ENCODE measurements around the gene PRDM5. TPM values are rescaled to one million over a fixed set of nuclear protein-coding genes. Genes with fewer than 3 reads are reported as not detected.

Gene PRDM5
- total RNA-seq, 1 donor from 2014 or later = 9.0 TPM

DNA sequence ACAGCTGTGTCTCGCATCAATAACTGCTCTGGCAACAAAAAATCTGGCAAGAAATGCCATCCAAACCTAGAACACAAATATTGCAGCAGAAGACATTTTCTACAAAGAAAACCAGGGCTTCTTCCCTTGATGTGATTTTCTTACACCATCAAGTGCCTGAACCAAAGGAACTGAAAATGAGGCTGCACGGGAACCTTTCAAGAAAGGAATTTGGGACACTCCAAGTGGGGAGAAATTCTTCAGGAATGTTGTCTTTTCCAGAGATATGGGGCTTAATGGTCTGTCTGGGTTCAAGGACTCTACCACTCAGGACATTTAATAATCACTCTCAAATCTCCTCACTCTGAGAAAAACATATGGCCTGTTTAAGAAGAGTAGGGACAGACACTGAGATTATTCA lies 57.6 kb downstream of the PRDM5 start:
- FAIRE-seq = no peak
- Histone ChIP-seq H3K36me3 (ENCODE audit: control insufficient read depth, insufficient read depth, low read length) (no peaks in the 10 kb centered on the region), H3K4me3 (ENCODE audit: low read depth, low read length) (no peak overlapping the region), H3K27me3 (ENCODE audit: control insufficient read depth, insufficient read depth, low read length) (no peaks in the 10 kb centered on the region)
- no peak for TF ChIP-seq CTCF (IDR thresholded peaks at IDR 0.05; ENCODE audit: insufficient read depth, low read length, severe bottlenecking)
- DNase-seq (ENCODE audit: low read depth) = no peak

- H3K27me3 ChIP-seq (ENCODE audit: control insufficient read depth, insufficient read depth, low read length) = no peaks in the 10 kb centered on the region
- H3K4me3 ChIP-seq (ENCODE audit: low read depth, low read length) = no peak overlapping the region
- no peak for TF ChIP-seq CTCF (IDR thresholded peaks at IDR 0.05; ENCODE audit: insufficient read depth, low read length, severe bottlenecking)
- FAIRE-seq (no peak), DNase-seq (ENCODE audit: low read depth) (no peak)
- no peaks in the 10 kb centered on the region for H3K36me3 ChIP-seq (ENCODE audit: control insufficient read depth, insufficient read depth, low read length)
These were observed 60.1 kb downstream of the PRDM5 start for GRCh38 chr4:120862432-120862831.

- FAIRE-seq (no peak), DNase-seq (ENCODE audit: low read depth) (no peak)
- H3K4me3 ChIP-seq (ENCODE audit: low read depth, low read length) = no peak overlapping the region
- H3K27me3 ChIP-seq (ENCODE audit: control insufficient read depth, insufficient read depth, low read length) = no peaks in the 10 kb centered on the region
- no peaks in the 10 kb centered on the region for H3K36me3 ChIP-seq (ENCODE audit: control insufficient read depth, insufficient read depth, low read length)
- no peak for TF ChIP-seq CTCF (IDR thresholded peaks at IDR 0.05; ENCODE audit: insufficient read depth, low read length, severe bottlenecking)
These were observed 60.7 kb downstream of the PRDM5 start for GRCh38 chr4:120861852-120862251.

GRCh38 chr4:120858776-120859175 lies 63.8 kb downstream of the PRDM5 start:
- Histone ChIP-seq H3K4me3 (ENCODE audit: low read depth, low read length) (no peak overlapping the region), H3K36me3 (ENCODE audit: control insufficient read depth, insufficient read depth, low read length) (no peaks in the 10 kb centered on the region), H3K27me3 (ENCODE audit: control insufficient read depth, insufficient read depth, low read length) (no peaks in the 10 kb centered on the region)
- FAIRE-seq (no peak), DNase-seq (ENCODE audit: low read depth) (peak; percentile 13)
- TF ChIP-seq CTCF (IDR thresholded peaks at IDR 0.05; ENCODE audit: insufficient read depth, low read length, severe bottlenecking) = no peak

DNA sequence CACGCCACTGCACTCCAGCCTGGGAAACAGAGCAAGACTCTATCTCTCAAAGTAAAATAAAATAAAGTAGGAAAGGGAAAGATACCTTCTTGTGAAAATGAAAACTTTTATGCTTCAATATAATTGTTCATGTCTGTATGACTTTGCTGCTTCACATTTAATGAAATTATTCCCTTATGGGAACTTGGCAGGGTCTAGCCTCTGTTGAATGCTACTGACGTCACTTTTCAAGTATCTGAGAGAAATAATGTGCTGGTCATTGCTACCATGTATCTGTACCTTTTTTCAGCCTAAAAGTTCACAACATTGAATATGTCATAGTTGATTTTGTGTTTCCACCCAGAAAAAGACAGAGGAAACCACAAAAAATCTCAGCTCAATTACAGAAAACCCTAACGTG lies 65.2 kb downstream of the PRDM5 start:
- no peak for DNase-seq (ENCODE audit: low read depth)
- FAIRE-seq = no peak
- no peak for TF ChIP-seq CTCF (IDR thresholded peaks at IDR 0.05; ENCODE audit: insufficient read depth, low read length, severe bottlenecking)
- no peaks in the 10 kb centered on the region for H3K27me3 ChIP-seq (ENCODE audit: control insufficient read depth, insufficient read depth, low read length)
- no peaks in the 10 kb centered on the region for H3K36me3 ChIP-seq (ENCODE audit: control insufficient read depth, insufficient read depth, low read length)
- H3K4me3 ChIP-seq (ENCODE audit: low read depth, low read length) = no peak overlapping the region

DNA sequence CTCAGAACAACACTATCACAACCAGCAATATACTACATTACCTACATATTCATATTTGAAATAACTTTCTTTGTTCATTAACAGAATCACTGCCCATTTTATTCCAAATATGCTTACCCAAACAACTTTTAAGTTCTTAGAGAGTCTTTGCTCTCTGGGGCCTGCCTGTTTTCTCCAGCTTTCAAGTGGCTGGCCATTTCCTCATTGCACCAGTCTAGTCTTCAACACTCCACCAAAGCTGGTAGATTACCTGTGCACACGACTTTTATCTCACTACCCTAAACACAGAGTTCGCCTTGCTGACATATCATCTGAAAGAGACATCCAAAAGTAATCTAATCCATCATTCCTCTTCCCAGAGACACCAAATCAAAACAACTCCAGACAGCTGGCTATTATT lies 66.2 kb downstream of the PRDM5 start:
- DNase-seq (ENCODE audit: low read depth) (no peak), FAIRE-seq (no peak)
- no peak overlapping the region for H3K4me3 ChIP-seq (ENCODE audit: low read depth, low read length)

More for the DNA sequence above, 66.2 kb downstream of the PRDM5 start:
- Histone ChIP-seq H3K27me3 (ENCODE audit: control insufficient read depth, insufficient read depth, low read length) (no peaks in the 10 kb centered on the region), H3K36me3 (ENCODE audit: control insufficient read depth, insufficient read depth, low read length) (no peaks in the 10 kb centered on the region)
- TF ChIP-seq CTCF (IDR thresholded peaks at IDR 0.05; ENCODE audit: insufficient read depth, low read length, severe bottlenecking) = no peak
